ENCODE results near the gene MCFD2. TPM values are rescaled to one million over a fixed set of nuclear protein-coding genes. Genes with fewer than 3 reads are reported as not detected.

The MCFD2 gene
- total RNA-seq, 1 experiment from 2014 or later: 193 TPM

DNA sequence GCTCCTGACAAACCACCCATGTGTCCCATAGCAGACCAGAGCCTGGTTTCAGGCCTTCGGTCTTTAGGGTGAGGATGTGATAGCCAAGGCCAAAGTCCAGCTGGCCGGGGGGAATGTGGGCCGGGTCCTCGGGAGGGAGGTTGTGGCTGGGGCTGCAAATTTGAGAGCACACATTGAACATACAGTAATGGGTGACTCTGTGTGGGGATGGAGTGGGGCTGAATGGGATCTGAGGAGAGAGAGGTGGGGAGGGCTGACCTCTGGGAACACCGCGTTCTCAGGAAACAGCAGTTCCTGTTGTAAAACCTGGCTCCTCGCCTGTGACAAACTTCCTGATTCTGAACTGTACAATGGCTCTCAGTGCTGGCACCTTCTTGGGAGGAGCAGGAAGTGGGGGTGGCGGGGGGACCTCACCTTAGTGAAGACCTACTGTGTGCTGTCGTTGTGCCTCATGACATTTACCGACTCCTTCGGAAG, 48.8 kb downstream of the MCFD2 start:
- in situ Hi-C loops (cut with HindIII; ENCODE audit: low pct_unique_long_range_greater_than_20kb, low sequenced_read_pairs): loop anchor here (25.0 kb wide), 1 partner anchor 205 kb away; no protein-coding TSS in a partner anchor
- no peak for DNase-seq (ENCODE audit: low read depth, low spot score)

DNA sequence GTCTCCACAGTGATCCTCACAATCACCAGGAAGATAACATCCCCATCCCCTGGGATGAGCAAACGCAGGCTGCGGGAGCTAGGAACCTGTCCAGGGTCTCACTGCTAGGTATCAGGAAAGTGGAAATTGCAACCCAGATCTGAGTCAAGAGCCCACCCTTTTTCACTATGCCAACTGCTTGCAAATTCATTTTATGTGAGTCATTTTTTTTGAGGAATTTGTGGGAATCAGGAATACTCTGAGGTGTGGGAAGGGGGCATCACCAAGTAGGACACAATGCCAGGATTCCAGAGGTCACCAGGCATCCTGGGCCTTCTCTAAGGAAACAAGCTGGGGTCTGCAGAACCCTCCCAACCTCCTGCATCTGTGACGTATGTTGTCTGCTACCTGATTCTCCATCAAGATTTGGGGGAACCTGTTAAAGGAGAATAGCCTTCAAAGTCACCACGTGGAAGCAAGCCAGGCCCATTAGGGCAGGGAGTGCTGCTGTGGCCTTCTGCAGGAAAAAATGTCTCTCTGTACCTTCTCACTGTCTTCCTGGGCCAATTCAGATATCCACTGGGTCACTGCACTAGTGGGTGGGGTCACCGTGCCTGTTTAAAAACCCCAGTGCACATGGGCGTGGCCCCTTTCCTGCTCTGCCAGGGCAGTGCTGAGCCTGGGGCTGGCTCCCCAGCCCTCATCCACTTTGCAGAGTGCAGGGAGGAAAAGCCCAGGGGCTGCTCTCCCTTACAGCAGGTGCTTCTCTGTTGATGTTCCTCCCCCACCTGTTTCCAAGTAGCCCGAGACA, 50.2 kb downstream of the MCFD2 start:
- no peak for DNase-seq (ENCODE audit: low read depth, low spot score)
- in situ Hi-C loops (cut with HindIII; ENCODE audit: low pct_unique_long_range_greater_than_20kb, low sequenced_read_pairs): loop anchor here (25.0 kb wide), 1 partner anchor 203 kb away; no protein-coding TSS in a partner anchor

DNA sequence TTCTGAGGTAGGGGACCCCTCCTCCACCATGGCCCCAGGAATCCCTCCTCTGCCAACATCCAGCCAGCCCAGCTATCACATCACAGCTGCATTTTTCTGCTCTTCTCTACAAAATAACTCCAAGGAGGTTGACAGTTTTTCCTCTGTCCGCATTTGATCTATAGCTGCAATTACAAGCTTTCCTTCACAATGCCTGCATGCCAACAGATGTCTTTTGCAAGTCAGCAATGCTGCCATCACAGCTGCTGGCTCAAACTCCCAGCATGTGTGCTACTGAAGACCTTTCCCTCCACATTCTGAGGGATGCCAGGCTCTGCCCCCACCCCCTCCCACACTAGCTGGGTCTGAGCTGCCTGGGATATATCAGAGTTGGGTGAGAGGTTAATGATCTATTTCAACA, 51.7 kb downstream of the MCFD2 start:
- in situ Hi-C loops (cut with HindIII; ENCODE audit: low pct_unique_long_range_greater_than_20kb, low sequenced_read_pairs): loop anchor here (25.0 kb wide), 1 partner anchor 202 kb away; no protein-coding TSS in a partner anchor
- DNase-seq (ENCODE audit: low read depth, low spot score): no peak

DNA sequence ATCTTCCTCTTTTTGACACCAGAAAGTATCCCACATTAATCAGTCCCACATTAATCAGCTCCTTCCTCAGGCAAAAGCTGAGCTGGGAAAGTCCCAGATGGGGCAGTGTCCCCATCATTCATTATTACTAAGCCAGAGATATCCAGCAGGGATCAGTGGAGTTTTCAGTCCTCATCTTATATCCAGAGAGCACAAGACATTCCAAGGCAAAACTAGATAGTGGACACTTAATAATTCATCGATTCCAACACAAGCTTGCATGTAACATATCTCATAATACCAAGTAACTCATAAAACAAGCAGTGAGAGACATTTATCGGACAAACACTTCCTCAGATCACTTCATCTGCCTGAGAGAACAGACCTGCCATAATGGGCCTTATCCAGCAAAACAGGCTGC, 53.1 kb downstream of the MCFD2 start:
- DNase-seq (ENCODE audit: low read depth, low spot score): no peak
- in situ Hi-C loops (cut with HindIII; ENCODE audit: low pct_unique_long_range_greater_than_20kb, low sequenced_read_pairs): loop anchor here (25.0 kb wide), 1 partner anchor 200 kb away; no protein-coding TSS in a partner anchor

DNA sequence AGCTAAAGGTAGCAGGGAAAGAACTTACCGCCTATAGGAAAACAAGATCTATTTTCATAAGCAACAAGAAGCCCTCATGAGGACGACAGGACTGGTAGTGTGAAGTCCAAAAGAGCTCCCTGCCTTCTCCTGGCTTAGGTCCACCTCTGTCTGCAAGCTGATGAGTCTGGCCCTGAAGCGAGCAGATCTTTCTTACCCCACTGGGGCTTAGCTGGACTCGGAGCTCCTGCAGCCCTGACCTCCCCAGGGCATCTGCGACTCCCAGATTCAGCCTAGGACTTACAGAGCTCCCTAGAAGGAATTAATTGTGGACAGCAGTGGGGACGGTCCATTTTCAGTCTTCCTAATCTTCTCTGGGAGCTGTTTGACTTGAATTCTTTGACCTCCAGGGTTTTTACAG, 53.7 kb downstream of the MCFD2 start:
- in situ Hi-C loops (cut with HindIII; ENCODE audit: low pct_unique_long_range_greater_than_20kb, low sequenced_read_pairs): loop anchor here (25.0 kb wide), 1 partner anchor 200 kb away; no protein-coding TSS in a partner anchor

DNA sequence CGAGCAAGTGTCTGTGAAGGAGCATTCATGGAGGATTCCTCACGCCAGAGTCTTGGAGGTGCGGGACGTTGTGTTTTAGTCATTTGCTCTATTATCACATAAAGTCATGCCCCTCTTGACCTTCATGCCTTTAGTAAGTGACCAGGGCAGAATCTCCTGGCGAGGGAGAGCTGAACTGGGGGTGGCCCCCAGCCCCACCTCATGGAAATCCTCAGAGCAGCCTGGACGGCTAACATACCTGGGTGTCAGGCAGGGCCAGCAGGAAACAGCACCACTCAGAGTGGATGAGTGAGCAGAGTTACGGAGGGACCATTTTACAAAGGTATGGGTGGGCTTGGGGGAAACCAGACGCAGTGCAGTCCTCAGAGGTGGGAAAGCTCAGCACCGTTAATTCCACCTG, 56.1 kb downstream of the MCFD2 start:
- in situ Hi-C loops (cut with HindIII; ENCODE audit: low pct_unique_long_range_greater_than_20kb, low sequenced_read_pairs): loop anchor here (25.0 kb wide), 1 partner anchor 197 kb away; no protein-coding TSS in a partner anchor
- no peak for DNase-seq (ENCODE audit: low read depth, low spot score)

More for the DNA sequence above, 53.7 kb downstream of the MCFD2 start:
- no peak for DNase-seq (ENCODE audit: low read depth, low spot score)

DNA sequence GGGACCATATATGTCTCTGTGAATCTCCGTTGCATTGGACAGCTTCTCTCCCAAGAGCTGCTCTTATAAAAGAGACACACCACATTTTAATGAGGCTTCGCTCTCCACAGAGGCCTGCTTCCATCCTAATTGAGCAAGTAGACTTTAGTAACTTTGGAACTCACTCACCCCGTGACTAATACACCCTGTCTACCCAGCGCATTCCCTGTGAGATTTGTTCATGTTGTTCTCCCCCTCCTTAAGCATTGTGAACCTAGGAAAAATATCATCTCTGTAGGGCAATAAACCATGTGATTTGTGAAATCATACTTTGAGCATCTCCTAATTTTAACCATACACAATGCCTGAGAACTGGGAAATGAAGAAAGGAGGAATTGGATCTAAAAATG, 56.9 kb downstream of the MCFD2 start:
- no peak for DNase-seq (ENCODE audit: low read depth, low spot score)
- in situ Hi-C loops (cut with HindIII; ENCODE audit: low pct_unique_long_range_greater_than_20kb, low sequenced_read_pairs): loop anchor here (25.0 kb wide), 1 partner anchor 196 kb away; no protein-coding TSS in a partner anchor

DNA sequence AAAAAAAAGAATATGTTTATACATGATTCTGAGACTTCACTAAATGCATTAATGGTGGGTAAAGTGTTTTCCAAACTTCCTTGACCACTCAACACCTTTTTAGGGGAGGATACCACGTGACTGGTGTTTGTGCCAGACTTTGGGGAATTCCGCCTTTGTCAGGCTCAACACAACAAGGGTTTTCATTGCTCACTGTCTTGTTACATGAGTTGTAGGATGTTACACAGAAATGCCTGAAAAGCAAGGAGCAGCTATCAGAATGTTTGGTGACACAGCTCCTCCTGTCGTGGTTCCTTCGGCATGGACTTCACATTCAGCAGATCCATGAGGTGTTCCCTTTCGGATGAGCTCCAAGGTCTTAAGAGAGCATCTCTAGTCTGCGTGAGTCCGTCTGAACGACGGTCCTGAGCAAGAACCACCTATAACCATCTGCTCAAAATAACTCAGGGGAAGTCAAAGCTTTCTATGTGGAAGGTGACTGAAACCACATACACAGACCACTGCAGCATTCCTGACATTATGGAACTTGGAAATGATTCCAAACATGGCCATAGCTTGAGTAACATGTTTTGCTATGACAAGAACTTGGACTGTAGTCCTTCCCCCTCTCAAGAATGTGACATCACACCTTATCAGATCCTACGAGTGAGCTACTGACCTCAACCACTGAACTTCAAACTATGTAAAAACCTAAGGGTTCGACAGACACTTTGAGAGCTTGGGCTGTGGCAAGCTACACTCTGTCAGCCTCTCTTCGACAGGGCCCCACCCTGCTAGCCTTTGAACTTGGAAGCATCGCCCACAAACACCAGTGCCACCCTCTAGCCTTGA, 57.5 kb downstream of the MCFD2 start:
- in situ Hi-C loops (cut with HindIII; ENCODE audit: low pct_unique_long_range_greater_than_20kb, low sequenced_read_pairs): loop anchor here (25.0 kb wide), 1 partner anchor 196 kb away; no protein-coding TSS in a partner anchor

DNA sequence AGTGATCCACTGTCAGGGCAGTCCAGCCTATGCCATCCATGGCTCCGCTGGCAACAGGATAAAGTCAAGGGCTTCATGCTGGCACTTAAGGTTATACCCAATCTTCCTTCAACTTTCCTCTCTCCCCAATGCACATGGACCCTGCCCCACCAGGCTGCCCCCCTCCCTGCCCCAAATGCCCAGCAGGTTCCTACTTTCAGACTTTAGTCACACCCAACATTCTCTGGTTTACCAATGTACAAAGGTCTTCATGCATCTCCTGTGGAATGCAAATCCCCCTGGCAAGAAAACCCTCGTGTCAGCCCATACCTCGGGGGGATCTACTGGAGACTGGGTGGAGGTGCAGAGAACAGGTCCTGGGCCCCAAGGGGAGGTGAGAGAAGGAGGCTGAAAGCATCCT, 59.3 kb downstream of the MCFD2 start:
- no peak for DNase-seq (ENCODE audit: low read depth, low spot score)
- in situ Hi-C loops (cut with HindIII; ENCODE audit: low pct_unique_long_range_greater_than_20kb, low sequenced_read_pairs): loop anchor here (25.0 kb wide), 1 partner anchor 194 kb away; no protein-coding TSS in a partner anchor

More for the DNA sequence above, 57.5 kb downstream of the MCFD2 start:
- DNase-seq (ENCODE audit: low read depth, low spot score): no peak

DNA sequence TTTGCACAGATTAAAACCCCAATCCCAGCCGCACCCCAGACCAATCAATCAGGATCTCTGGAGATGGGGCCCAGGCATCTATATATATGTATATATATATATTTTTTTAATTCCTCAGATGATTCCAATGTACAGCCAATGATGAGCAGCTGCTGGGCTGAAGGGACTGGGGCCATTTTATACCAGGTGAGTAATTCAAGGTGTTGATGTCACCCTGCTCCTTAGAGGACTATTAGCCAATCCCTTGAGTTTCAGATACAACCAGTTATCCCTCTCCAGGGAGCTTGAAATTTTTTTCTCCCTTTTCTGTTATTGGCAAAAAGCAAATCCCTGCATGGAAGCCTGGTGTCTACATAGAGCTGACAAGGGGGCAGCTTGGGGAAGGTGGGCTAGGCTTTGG, 59.8 kb downstream of the MCFD2 start:
- DNase-seq (ENCODE audit: low read depth, low spot score): no peak
- in situ Hi-C loops (cut with HindIII; ENCODE audit: low pct_unique_long_range_greater_than_20kb, low sequenced_read_pairs): loop anchor here (25.0 kb wide), 1 partner anchor 194 kb away; no protein-coding TSS in a partner anchor

DNA sequence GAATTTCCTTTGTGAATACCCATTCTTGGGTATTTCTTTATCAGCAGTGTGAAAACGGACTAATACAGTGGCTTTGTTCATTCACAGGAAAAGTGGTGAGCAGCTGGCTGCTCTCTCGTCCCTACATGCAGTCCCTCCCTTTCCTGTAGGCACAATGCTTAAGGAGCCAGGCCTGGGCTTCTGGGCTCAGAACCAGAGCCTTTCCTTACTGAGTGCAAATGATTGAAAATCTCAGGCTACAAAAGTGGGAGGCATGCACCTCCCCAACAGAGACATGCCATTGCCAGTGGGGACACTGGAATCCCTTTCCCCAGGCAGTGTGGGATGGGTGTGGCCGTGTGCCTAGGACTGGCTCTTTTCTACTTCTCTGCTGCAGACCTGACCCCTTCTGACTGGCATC, 61.3 kb downstream of the MCFD2 start:
- in situ Hi-C loops (cut with HindIII; ENCODE audit: low pct_unique_long_range_greater_than_20kb, low sequenced_read_pairs): loop anchor here (25.0 kb wide), 1 partner anchor 192 kb away; no protein-coding TSS in a partner anchor
- no peak for DNase-seq (ENCODE audit: low read depth, low spot score)

DNA sequence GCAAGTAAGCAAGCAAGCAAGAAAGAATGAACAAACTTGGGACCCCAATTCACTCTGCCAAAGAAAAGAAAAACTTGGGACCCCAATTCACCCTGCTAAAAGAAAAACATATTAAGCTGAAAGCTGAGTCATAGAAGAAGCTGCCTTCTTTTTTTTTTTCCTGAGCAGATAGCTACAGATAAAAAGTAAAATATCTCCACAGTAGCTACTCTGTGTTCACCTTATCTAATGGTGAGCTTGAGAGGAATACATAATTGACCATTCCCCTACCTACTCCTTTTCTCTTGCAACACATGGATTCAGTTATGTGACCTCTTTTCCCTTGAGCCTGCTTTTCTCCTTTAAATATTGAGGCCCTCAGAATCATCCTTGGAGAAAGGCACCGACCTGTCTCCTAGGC, 63.0 kb downstream of the MCFD2 start:
- no peak for DNase-seq (ENCODE audit: low read depth, low spot score)

DNA sequence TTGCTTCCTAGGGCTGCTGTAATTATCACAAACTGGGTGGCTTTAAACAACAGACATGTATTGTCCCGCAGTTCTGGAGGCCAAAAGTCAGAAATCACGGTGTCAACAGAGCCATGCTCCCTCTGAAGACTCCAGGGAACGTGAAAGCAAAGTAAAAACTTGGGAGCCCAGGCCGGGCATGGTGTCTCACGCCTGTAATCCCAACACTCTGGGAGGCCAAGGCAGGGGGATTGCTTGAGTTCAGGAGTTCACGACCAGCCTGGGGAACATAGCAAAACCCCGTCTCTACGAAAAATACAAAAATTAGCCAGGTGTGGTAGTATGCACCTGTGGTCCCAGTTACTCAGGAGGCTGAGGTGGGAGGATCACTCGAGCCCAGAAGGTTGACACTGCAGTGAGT, 63.5 kb downstream of the MCFD2 start:
- DNase-seq (ENCODE audit: low read depth, low spot score): no peak
- in situ Hi-C loops (cut with HindIII; ENCODE audit: low pct_unique_long_range_greater_than_20kb, low sequenced_read_pairs): loop anchor here (25.0 kb wide), 1 partner anchor 190 kb away; no protein-coding TSS in a partner anchor

More for the DNA sequence above, 63.0 kb downstream of the MCFD2 start:
- in situ Hi-C loops (cut with HindIII; ENCODE audit: low pct_unique_long_range_greater_than_20kb, low sequenced_read_pairs): loop anchor here (25.0 kb wide), 1 partner anchor 190 kb away; no protein-coding TSS in a partner anchor

Small RNA genes lying within 50 kb of the gene (small RNA-seq; reads per million reads assigned to genes)
- 0 reads per million in 2 experiments for gene AC093732.2

Other genes starting within 250 kb of the MCFD2 start
- 14.2 and 15.3 TPM in 2 replicates for gene SOCS5, start 216.5 kb downstream of the MCFD2 start, total RNA-seq (2014; rRNA removed; shearing (Covaris generic))
- 2.2 and 2.7 TPM in 2 replicates for gene TTC7A, start 25.4 kb upstream of the MCFD2 start, total RNA-seq (2014; rRNA removed; shearing (Covaris generic))
- 0.26 TPM in 1 of 2 replicates, not detected in the other for gene STPG4, start 239.5 kb upstream of the MCFD2 start, total RNA-seq (2014; rRNA removed; shearing (Covaris generic))

Data from SK-MEL-5 (cell line).